ENCODE data around the gene GFM2. TPM values are rescaled to one million over a fixed set of nuclear protein-coding genes. Genes with fewer than 3 reads are reported as not detected.
A peak's percentile ranks its signal among the peaks of the same experiment; 100 is the strongest.

The GFM2 gene
- total and polyA plus RNA-seq, 2 of the 8 experiments (the other 6 are each of a cell fraction or from before 2014, with no cell fraction given) = 17.8 to 30.6 TPM

- TF ChIP-seq MAX (IDR thresholded peaks at IDR 0.05) (peak; percentile 73; the same call in 1 of the 2 replicates), RXRA (IDR thresholded peaks at IDR 0.05; ENCODE audit: insufficient read depth, low read depth, low read length) (no peak), EP300 (IDR thresholded peaks at IDR 0.05; ENCODE audit: borderline replicate concordance in 1 of 2, low read depth in 2 of 2, low read length in 2 of 2) (0 out of 3 replicates have a peak, but pooled peaks of 1 of the 2 experiments have one; percentile 45), SUZ12 (IDR thresholded peaks at IDR 0.05; ENCODE audit: low read length) (no peak), BCL11A (IDR thresholded peaks at IDR 0.05; ENCODE audit: low read depth in 2 of 2, low read length in 2 of 2) (no peak), SRF (IDR thresholded peaks at IDR 0.05; ENCODE audit: low read depth, low read length) (peak; percentile 52), RAD21 (IDR thresholded peaks at IDR 0.05 in 1 of 2, conservative IDR thresholded peaks at IDR 0.05 in 1 of 2; ENCODE audit: low read depth in 2 of 2, low read length in 2 of 2) (0 out of 4 replicates have a peak, but pooled peaks have one; percentile 0 to 4), MAFK (IDR thresholded peaks at IDR 0.05; ENCODE audit: low read depth, low read length) (no peak), SIN3A (conservative IDR thresholded peaks at IDR 0.05 in 1 of 2, IDR thresholded peaks at IDR 0.05 in 1 of 2; ENCODE audit: low read depth in 1 of 2, low read length in 2 of 2) (peak; percentile 92 to 99; a peak in 3 of 4 replicates), KDM4A (IDR thresholded peaks at IDR 0.05; ENCODE audit: low read depth, low read length, severe bottlenecking) (no peak), TAF1 (IDR thresholded peaks at IDR 0.05; ENCODE audit: low read depth, low read length) (peak; percentile 80), SP4 (IDR thresholded peaks at IDR 0.05; ENCODE audit: low read length) (peak; percentile 96), E2F6 (IDR thresholded peaks at IDR 0.05) (peak; percentile 66), USF2 (IDR thresholded peaks at IDR 0.05; ENCODE audit: low read length) (peak; percentile 29; the same call in 1 of the 2 replicates), CREB1 (IDR thresholded peaks at IDR 0.05) (peak; percentile 63), POU5F1 (IDR thresholded peaks at IDR 0.05; ENCODE audit: low read depth, low read length) (no peak), CBX5 (IDR thresholded peaks at IDR 0.05; ENCODE audit: low read depth, low read length) (no peak), SAP30 (IDR thresholded peaks at IDR 0.05; ENCODE audit: insufficient read depth, insufficient replicate concordance, low read length) (peak; percentile 92), TAF7 (optimal IDR thresholded peaks at IDR 0.05; ENCODE audit: borderline replicate concordance, low read depth, low read length) (peak; percentile 68), NRF1 (IDR thresholded peaks at IDR 0.05; ENCODE audit: low read depth, low read length) (no peak), SP1 (IDR thresholded peaks at IDR 0.05; ENCODE audit: low read depth, low read length) (peak; percentile 88)
These were observed at the start of gene GFM2, which contains the start of gene NSA2 (continued) for GRCh38 chr5:74766849-74767578.
